Left kidney (tissue), 8 donors: ENCODE data around the gene FAM156B. TPM values are rescaled to one million over a fixed set of nuclear protein-coding genes. Genes with fewer than 3 reads are reported as not detected.
"Not testable (repeated sequence)": the region's sequence is repeated elsewhere in the genome, so short reads cannot be mapped to it uniquely, and the experiment has no call there.

Experiments used
- DNase-seq: peaks from one replicate; pipeline ENCODE4 v3.0.0-alpha.2; 2013
- long read RNA-seq, 8 donors: transcript quantifications; one replicate each; lab custom pipeline, GENCODE V29; 2026
- polyA plus RNA-seq: library from polyadenylated mRNA; unstranded; fragments of 120-200 nt; gene quantifications from one replicate; pipeline ENCODE4 v1.2.1, GENCODE V29; 2013; ENCODE audit not compliant: insufficient read length

Gene FAM156B, protein sequence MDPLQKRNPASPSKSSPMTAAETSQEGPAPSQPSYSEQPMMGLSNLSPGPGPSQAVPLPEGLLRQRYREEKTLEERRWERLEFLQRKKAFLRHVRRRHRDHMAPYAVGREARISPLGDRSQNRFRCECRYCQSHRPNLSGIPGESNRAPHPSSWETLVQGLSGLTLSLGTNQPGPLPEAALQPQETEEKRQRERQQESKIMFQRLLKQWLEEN
- 20.0 TPM for polyA plus RNA-seq
- long read RNA-seq, donor 1, partial matches to known transcripts: 0 of 8 reads
- long read RNA-seq, donor 1, other reads (novel, unspliced or antisense): 0 of 8 reads
- long read RNA-seq, donor 2, transcript FAM156B-201 (3 exons, 2,537 nt): major isoform, 6 of 8 reads
- long read RNA-seq, donor 2, partial matches to known transcripts: 0 of 8 reads
- long read RNA-seq, donor 2, other reads (novel, unspliced or antisense): 0 of 8 reads
- long read RNA-seq, donor 3, partial matches to known transcripts: 0 of 5 reads
- long read RNA-seq, donor 3, other reads (novel, unspliced or antisense): 0 of 5 reads
- long read RNA-seq, donor 4: 0 reads
- long read RNA-seq, donor 5, transcript FAM156B-201 (3 exons, 2,537 nt): major isoform, 8 of 15 reads
- long read RNA-seq, donor 5, partial matches to known transcripts: 0 of 15 reads
- long read RNA-seq, donor 5, other reads (novel, unspliced or antisense): 5 of 15 reads
- long read RNA-seq, donor 6, partial matches to known transcripts: 0 of 2 reads
- long read RNA-seq, donor 6, other reads (novel, unspliced or antisense): 0 of 2 reads
- long read RNA-seq, donor 7, transcript FAM156B-201 (3 exons, 2,537 nt): major isoform, 11 of 30 reads
- long read RNA-seq, donor 7, partial matches to known transcripts: 14 of 30 reads
- long read RNA-seq, donor 7, other reads (novel, unspliced or antisense): 0 of 30 reads
- long read RNA-seq, donor 8, partial matches to known transcripts: 0 of 5 reads
- long read RNA-seq, donor 8, other reads (novel, unspliced or antisense): 0 of 5 reads

GRCh38 chrX:52896855-52897709 is at the start of gene FAM156B:
TSS of gene FAM156B (plus strand) at chrX:52897330. CDS start at chrX:52907226, 9,896 bp downstream.
- DNase-seq: not testable (repeated sequence)

- no peak for DNase-seq
These were observed 44.8 kb upstream of the FAM156B start for GRCh38 chrX:52852110-52852860.

GRCh38 chrX:52856991-52857525 is 40.1 kb upstream of the FAM156B start:
- DNase-seq: not testable (repeated sequence)

DNA sequence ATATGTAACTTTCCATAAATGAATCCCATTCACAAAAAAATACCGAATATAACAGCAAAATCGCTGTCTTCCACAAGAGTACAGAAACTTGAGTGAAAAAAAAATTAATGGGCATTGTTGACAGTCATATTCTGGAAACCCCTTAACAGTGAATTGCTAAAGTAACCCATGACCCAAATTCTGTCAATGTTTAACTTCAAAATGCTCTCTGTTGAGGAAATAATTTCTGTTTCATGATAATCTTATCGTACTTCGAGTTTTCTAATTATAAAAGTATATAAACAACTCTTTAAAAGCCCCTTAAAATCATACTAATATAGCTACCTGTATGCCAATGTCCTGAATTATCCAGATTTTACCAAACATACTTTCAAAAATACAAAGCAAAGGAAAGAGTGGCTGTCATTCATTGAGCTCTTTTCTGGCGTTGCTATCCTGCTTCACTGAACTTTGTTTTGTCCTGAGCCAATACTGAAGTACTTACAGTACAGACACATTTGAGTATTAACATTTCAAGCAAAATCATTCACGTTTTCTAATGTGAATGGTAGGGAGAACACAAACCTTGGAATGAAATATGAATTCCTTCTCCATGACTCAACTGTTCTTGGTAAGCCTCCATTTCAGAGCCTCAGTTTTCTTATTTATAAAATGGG is 31.7 kb upstream of the FAM156B start:
- no peak for DNase-seq

DNA sequence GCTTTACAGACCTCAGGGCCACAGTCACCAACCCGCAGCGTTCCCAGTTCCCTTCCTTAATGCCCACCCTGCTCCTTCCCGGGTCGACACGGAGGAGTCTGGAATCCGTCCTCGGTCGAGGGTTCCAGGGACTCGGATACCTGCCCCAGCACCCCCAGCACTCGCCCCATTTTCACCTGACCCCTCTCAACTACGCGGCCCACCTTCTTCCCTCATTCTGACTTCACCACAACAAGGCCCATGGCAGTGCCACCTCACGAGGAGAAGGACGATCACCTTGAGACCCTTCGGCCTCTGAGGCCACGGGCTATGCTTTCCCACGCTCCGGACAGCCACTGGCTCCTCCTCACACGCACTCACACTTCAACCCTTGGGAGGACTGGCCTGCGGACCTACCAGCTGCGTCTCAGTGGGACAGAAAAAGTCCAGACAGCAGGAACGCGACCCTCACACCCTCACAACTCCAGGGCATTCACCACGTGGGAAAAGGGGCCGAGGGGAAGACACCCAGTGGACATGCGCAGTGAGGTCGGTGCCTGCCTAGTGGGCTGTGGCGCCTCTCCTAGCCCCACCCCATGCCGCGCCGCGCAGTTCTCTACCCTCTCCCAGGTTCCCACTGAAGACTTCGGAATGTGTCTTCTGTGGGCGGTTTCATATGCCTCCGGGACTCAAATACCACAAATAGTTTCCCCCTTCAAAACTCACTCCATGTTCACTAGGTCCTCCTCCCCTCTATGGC is 29.4 kb upstream of the FAM156B start, which contains the start of gene XAGE3:
Gene XAGE3 (minus strand): TSS at position 474 of the 739 bp plus-strand sequence. CDS start 950 bp downstream, outside the sequence.
- DNase-seq: no peak

DNA sequence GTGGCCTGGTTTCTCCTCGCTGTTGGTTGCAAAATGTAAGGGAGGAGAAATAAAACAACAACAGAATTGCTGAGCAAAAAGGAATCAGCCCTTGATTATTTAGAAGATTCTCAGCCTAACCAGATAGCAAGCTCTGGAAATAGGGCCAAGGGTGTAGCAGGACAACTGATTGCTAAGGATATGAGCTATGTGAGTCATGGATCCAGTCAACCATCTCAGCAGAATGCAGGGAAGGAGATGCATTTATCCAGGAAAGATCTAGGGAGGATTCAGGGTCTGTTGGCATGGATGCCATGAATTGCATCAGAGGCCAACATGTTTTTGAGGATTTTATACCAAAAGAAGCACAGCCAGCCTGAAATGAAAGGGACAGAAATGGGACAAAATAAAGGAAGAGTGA is 27.1 kb upstream of the FAM156B start:
- DNase-seq: no peak

DNA sequence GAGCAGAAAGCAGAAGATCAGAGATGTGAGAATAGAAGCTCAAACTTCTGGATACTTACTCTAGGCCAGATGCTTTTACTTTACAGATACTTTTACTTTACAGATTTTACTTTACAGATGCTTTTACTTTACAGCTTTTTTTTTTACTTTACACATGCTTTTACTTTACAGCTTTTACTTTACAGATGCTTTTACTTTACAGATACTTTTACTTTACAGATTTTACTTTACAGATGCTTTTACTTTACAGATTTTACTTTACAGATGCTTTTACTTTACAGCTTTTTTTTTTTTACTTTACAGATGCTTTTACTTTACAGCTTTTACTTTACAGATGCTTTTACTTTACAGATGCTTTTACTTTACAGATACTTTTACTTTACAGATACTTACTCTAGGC is 23.3 kb upstream of the FAM156B start:
- not testable (repeated sequence) for DNase-seq

GRCh38 chrX:52874661-52875060 is 22.5 kb upstream of the FAM156B start:
- DNase-seq: no peak

- DNase-seq: not testable (repeated sequence)
These were observed 21.7 kb upstream of the FAM156B start for GRCh38 chrX:52875436-52875835.

DNA sequence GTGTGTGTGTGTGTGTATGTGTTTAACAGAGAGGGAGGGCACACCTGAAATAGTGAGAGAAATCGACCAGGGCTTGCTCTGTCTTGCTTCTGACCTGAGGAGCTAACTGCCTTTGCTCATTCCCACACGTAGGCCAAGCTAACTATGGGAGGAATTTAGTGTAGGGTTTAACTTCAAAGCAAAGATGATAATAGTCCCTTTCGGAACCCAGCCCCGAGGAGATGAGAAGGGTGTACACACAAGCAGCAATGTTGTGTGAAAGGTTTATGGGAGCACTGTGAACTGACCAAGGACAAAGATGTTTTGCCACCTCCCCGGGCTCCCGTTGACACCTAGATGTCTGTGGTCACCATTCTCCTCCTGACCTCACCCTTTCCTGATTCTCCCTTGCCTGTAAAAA is 20.7 kb upstream of the FAM156B start:
- DNase-seq: not testable (repeated sequence)

GRCh38 chrX:52887459-52887858 is 9.7 kb upstream of the FAM156B start:
- DNase-seq: not testable (repeated sequence)

- not testable (repeated sequence) for DNase-seq
These were observed 9.0 kb upstream of the FAM156B start for GRCh38 chrX:52888090-52888489.

DNA sequence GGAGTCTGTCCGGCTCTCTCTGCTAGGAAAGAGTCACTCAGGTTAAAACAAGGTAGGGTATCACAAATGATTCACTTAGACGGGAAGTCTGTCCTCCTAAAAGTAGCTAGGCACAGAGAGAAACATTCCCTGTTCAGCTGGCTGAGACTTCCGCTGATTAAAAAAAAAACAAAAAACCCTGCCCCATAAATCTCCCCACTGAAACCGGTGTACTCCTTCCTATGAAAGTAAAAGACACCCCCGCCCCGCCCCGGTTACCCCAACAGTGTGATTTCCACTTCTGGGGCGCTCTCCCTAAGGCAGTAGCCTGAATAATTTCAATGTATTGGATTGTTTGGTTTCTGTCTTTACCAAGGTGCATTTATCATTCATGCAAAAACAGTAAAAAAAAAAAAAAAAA is 692 bp upstream of the FAM156B start:
- not testable (repeated sequence) for DNase-seq

- not testable (repeated sequence) for DNase-seq
These were observed 8.4 kb downstream of the FAM156B start for GRCh38 chrX:52905531-52905930.

DNA sequence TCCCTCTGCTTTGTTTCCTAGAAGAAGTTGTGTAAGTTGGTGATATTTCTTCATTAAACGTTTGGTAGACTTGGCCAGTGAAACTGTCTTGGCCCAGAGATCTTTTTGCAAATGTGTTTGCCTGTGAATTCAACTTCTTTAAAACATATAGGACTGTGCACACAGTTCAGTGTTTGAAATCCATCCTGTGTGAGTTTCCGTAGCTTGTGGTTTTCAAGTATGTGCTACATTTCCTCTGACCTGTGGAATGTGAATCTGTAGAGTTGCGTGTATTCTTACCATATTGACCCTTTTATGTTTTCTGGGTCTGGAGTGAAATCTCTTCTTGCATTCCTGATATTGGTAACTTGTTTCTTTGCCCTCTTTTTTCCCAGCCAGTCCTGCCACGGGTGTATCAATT is 8.9 kb downstream of the FAM156B start:
- not testable (repeated sequence) for DNase-seq

DNA sequence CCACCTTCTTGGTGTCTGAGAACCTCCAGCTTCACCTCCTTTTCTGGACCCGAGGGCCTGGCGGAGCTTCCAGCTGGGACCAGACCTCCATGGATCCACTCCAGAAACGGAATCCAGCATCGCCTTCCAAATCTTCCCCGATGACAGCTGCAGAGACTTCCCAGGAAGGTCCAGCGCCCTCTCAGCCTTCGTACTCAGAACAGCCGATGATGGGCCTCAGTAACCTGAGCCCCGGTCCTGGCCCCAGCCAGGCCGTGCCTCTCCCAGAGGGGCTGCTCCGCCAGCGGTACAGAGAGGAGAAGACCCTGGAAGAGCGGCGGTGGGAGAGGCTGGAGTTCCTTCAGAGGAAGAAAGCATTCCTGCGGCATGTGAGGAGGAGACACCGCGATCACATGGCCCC is 10.0 kb downstream of the FAM156B start:
- not testable (repeated sequence) for DNase-seq

- not testable (repeated sequence) for DNase-seq
These were observed 10.8 kb downstream of the FAM156B start for GRCh38 chrX:52907900-52908299.

GRCh38 chrX:52909313-52909969 is 12.3 kb downstream of the FAM156B start:
- DNase-seq: not testable (repeated sequence)
